ENCODE data around the gene TACSTD2. TPM values are rescaled to one million over a fixed set of nuclear protein-coding genes. Genes with fewer than 3 reads are reported as not detected.
"Not testable (repeated sequence)": the region's sequence is repeated elsewhere in the genome, so short reads cannot be mapped to it uniquely, and the experiment has no call there.

The TACSTD2 gene
- total and polyA plus RNA-seq, 9 donors, result 0.35 to 132 (median 4.9) TPM

DNA sequence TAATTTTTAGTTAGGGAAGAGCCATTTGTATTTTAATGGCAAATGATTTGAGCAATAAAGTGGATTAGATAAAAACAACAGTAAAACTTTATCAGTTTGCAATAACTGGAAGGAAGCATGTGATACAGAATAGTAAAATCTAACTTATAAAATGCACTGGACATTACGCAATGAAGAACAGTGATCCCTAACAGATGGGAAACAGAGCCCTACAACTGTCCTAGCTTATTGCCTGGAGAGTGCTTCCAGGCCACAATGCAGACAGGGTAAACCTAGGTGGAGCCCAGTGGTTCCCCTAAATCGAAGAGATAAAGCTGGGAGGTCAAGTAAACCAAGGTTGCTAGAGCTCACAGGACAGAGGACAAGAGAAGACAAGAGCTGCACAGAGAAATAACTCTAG is 37.5 kb downstream of the TACSTD2 start:
- no peak overlapping the region for H3K27ac ChIP-seq
- DNase-seq, result no peak
- no peaks in the 10 kb centered on the region for H3K36me3 ChIP-seq
- H3K9me3 ChIP-seq, result no peaks in the 10 kb centered on the region
- no peak for TF ChIP-seq CTCF (IDR thresholded peaks at IDR 0.05)
- TF ChIP-seq EP300 (IDR thresholded peaks at IDR 0.05), result no peak
- TF ChIP-seq POLR2A (IDR thresholded peaks at IDR 0.05), result no peak
- no peak overlapping the region for H3K4me3 ChIP-seq
- WGBS, 3 donors, result 67 to 77% (median 74%) methylated on average over 2 of the region's 2 CpGs
- no peaks in the 10 kb centered on the region for H3K27me3 ChIP-seq
- H3K4me1 ChIP-seq (ENCODE audit: insufficient read depth), result no peaks in the 10 kb centered on the region
- intact Hi-C loops (cut with DNase I), result no loop called here

DNA sequence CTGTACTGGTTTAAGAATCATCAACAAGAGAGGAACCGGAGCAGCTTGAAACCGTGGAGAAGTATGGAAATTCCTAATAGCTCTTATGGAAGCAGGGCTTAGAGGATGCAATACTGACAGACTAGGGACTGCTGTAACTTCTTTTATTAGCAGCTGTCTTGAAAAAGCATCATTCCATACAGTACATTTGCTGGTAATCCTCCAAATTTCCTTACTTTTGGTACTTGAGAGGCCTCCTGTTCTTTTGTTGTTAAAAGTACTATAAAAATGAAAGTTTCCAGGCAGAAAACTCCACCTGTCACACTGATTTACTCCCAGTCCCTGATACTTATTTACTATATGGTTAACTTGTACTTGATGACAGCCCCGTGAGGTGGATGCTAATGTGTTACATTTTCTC is 38.2 kb downstream of the TACSTD2 start:
- no peak for TF ChIP-seq CTCF (IDR thresholded peaks at IDR 0.05)
- no peak for TF ChIP-seq EP300 (IDR thresholded peaks at IDR 0.05)
- TF ChIP-seq POLR2A (IDR thresholded peaks at IDR 0.05), result no peak
- H3K4me1 ChIP-seq (ENCODE audit: insufficient read depth), result no peaks in the 10 kb centered on the region
- H3K27ac ChIP-seq, result no peak overlapping the region
- H3K27me3 ChIP-seq, result no peaks in the 10 kb centered on the region
- H3K9me3 ChIP-seq, result no peaks in the 10 kb centered on the region
- H3K4me3 ChIP-seq, result no peak overlapping the region
- WGBS, 3 donors, result 85 to 90% (median 85%) methylated on average over 3 of the region's 3 CpGs
- H3K36me3 ChIP-seq, result no peaks in the 10 kb centered on the region
- intact Hi-C loops (cut with DNase I), result no loop called here
- no peak for DNase-seq

DNA sequence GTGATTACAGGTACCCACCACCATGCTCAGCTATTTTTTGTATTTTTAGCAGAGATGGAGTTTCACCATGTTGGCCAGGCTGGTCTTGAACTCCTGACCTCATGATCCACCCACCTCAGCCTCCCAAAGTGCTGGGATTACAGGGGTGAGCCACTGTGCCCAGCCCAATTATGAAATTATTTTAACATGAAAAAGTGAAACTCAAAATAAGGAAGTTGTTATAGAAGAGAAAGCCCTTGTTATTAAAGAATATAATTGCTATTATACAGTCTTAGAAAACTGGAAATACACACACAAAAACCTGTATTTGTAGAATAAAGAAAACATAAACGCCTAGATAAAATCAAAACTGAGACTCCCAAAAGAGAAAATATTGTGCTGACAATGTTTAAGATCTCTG is 45.2 kb downstream of the TACSTD2 start:
- H3K4me3 ChIP-seq; DNase-seq; H3K4me1 ChIP-seq (ENCODE audit: insufficient read depth); H3K27me3 ChIP-seq; intact Hi-C loops (cut with DNase I); H3K27ac ChIP-seq; H3K9me3 ChIP-seq; H3K36me3 ChIP-seq: not testable (repeated sequence)
- WGBS, 3 donors, result 74 to 85% (median 84%) methylated on average over 1 of the region's 1 CpG

GRCh38 chr1:58529284-58529683 is 47.8 kb downstream of the TACSTD2 start:
- no peaks in the 10 kb centered on the region for H3K36me3 ChIP-seq
- no peaks in the 10 kb centered on the region for H3K9me3 ChIP-seq
- no peak overlapping the region for H3K27ac ChIP-seq
- no peaks in the 10 kb centered on the region for H3K4me1 ChIP-seq (ENCODE audit: insufficient read depth)
- no peaks in the 10 kb centered on the region for H3K27me3 ChIP-seq
- no peak for DNase-seq
- intact Hi-C loops (cut with DNase I), result no loop called here
- H3K4me3 ChIP-seq, result no peak overlapping the region
- TF ChIP-seq EP300 (IDR thresholded peaks at IDR 0.05) (no peak), CTCF (IDR thresholded peaks at IDR 0.05) (no peak), POLR2A (IDR thresholded peaks at IDR 0.05) (no peak)
- WGBS, 3 donors, result 90 to 100% (median 93%) methylated on average over 1 of the region's 1 CpG

DNA sequence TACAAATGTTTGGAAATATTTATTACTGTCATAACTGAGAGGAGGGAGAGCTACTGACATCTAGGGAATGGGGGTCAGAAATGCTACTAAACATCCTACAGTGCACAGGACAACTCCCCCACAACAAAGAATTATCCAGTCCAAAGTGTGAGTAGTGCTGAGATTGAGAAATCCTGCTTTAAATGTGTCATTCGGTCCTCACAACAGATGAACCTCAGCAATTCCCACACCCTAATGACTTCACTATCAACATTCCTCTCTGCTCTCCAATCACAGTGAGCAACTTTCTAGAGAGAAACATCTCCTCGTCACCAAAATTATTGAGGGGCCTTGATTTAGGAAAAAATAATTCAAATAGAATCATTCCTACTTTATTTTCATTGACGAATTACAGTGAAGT is 48.5 kb downstream of the TACSTD2 start:
- Histone ChIP-seq H3K36me3 (no peaks in the 10 kb centered on the region), H3K9me3 (no peaks in the 10 kb centered on the region), H3K27ac (no peak overlapping the region), H3K4me3 (no peak overlapping the region), H3K4me1 (ENCODE audit: insufficient read depth) (no peaks in the 10 kb centered on the region), H3K27me3 (no peaks in the 10 kb centered on the region)
- TF ChIP-seq POLR2A (IDR thresholded peaks at IDR 0.05) (no peak), EP300 (IDR thresholded peaks at IDR 0.05) (no peak), CTCF (IDR thresholded peaks at IDR 0.05) (no peak)
- 47 to 66% (median 48%) methylated on average over 3 of the region's 3 CpGs for WGBS, 3 donors
- intact Hi-C loops (cut with DNase I), result no loop called here
- no peak for DNase-seq

Other genes starting within 250 kb of the TACSTD2 start
- gene OMA1, start 30.5 kb downstream of the TACSTD2 start, total RNA-seq, result 10 to 100 TPM; 29.8 to 51.5 (median 36.2) TPM
- 10 to 100 TPM in 1 of 2 donors, 1 to 10 TPM in 1; 8.1 to 24.4 TPM for gene OMA1, start 30.5 kb downstream of the TACSTD2 start, polyA plus RNA-seq
- 10 to 100 TPM; 17.9 to 35.6 (median 28.6) TPM for gene MYSM1, start 122.8 kb upstream of the TACSTD2 start, total RNA-seq
- gene MYSM1, start 122.8 kb upstream of the TACSTD2 start, polyA plus RNA-seq, result 10 to 100 TPM in 1 of 2 donors, 1 to 10 TPM in 1; 8.3 to 16.4 TPM
- gene JUN, start 206.8 kb upstream of the TACSTD2 start, total RNA-seq, result 100 to 1,000 TPM in 6 of 7 donors, 10 to 100 TPM in 1; 50.7 to 740 (median 155) TPM
- gene JUN, start 206.8 kb upstream of the TACSTD2 start, polyA plus RNA-seq, result 100 to 1,000 TPM; 125 to 231 TPM

Data from ovary (tissue), 9 donors.